Smooth muscle cell (in vitro differentiated cells): ENCODE measurements around the gene EHD4. TPM values are rescaled to one million over a fixed set of nuclear protein-coding genes. Genes with fewer than 3 reads are reported as not detected.

Source experiments
- DNase-seq: peaks from one replicate; lab custom pipeline; 2025; ENCODE audit not compliant: unreplicated experiment; lab: John Stamatoyannopoulos, UW
- H2AFZ ChIP-seq: fragments of 200-600 bp; sonication (generic); 2 replicates; pipeline ENCODE4 v1.6.0; 2016; ENCODE audit warnings: antibody characterized with exemption, low read depth, mild to moderate bottlenecking
- H3F3A ChIP-seq: fragments of 200-600 bp; sonication (generic); 2 replicates; pipeline ENCODE4 v1.6.0; 2017; ENCODE audit warnings: antibody characterized with exemption, low read depth
- H3K27ac ChIP-seq: fragments of 200-600 bp; sonication (generic); 2 replicates; pipeline ENCODE4 v1.5.1; 2016; ENCODE audit warnings: low read depth, mild to moderate bottlenecking
- H3K27me3 ChIP-seq: fragments of 200-600 bp; sonication (generic); 2 replicates; pipeline ENCODE4 v1.6.1; 2016; ENCODE audit warnings: low read depth, mild to moderate bottlenecking
- H3K36me3 ChIP-seq: fragments of 200-600 bp; sonication (generic); 2 replicates; pipeline ENCODE4 v1.5.1; 2016; ENCODE audit warnings: low read depth
- H3K4me1 ChIP-seq: fragments of 200-600 bp; sonication (generic); 2 replicates; pipeline ENCODE4 v1.5.1; 2016; ENCODE audit warnings: low read depth
- H3K4me2 ChIP-seq: fragments of 200-600 bp; sonication (generic); 2 replicates; pipeline ENCODE4 v1.6.0; 2016; ENCODE audit warnings: mild to moderate bottlenecking
- H3K4me3 ChIP-seq: fragments of 200-600 bp; sonication (generic); 2 replicates; pipeline ENCODE4 v1.5.1; 2016; ENCODE audit warnings: mild to moderate bottlenecking
- H3K79me2 ChIP-seq: fragments of 200-600 bp; sonication (generic); 2 replicates; pipeline ENCODE4 v1.6.0; 2016; ENCODE audit warnings: low read depth, mild to moderate bottlenecking
- H3K9ac ChIP-seq: fragments of 200-600 bp; sonication (generic); 2 replicates; pipeline ENCODE4 v1.6.0; 2016; ENCODE audit warnings: low read depth
- H3K9me3 ChIP-seq: fragments of 200-600 bp; sonication (generic); replicated peaks from 2 replicates; pipeline ENCODE4 v1.5.1; 2016; ENCODE audit warnings: low read depth
- H4K20me1 ChIP-seq: fragments of 200-600 bp; sonication (generic); 2 replicates; pipeline ENCODE4 v1.6.0; 2016; ENCODE audit warnings: low read depth
- CTCF ChIP-seq: fragments of 200-600 bp; sonication (generic); IDR thresholded peaks from 2 replicates; pipeline ENCODE4 v1.5.1; 2017; ENCODE audit warnings: borderline replicate concordance, mild to moderate bottlenecking, antibody characterized with exemption; ENCODE audit not compliant: insufficient read depth, poor library complexity, severe bottlenecking
- WGBS: methylation state at CpG from one replicate; pipeline ENCODE4 v1.1.7; 2016; ENCODE audit warnings: low lambda C conversion rate; 5-methylcytosine and 5-hydroxymethylcytosine counted together
- polyA plus RNA-seq: library from polyadenylated mRNA; unstranded; fragments of >200 nt; fragmentation: Nextera tagmentation; extraction: Ambion mirVana; gene quantifications from 2 replicates; pipeline ENCODE4 v1.2.1, GENCODE V29; 2016
- total RNA-seq: library from RNA; depleted of rRNA; stranded (reverse); fragments of >200 nt; gene quantifications from 2 replicates; pipeline ENCODE4 v1.2.3, GENCODE V29; 2014

EHD4 gene
- total and polyA plus RNA-seq, 2 experiments from 2014 or later: 11.5 to 15.8 TPM

GRCh38 chr15:41911691-41912345 lies 60.5 kb downstream of the EHD4 start:
- H3K79me2 ChIP-seq: peaks cover 4% of the 10 kb centered on the region
- no peak overlapping the region for H2AFZ ChIP-seq
- TF ChIP-seq CTCF: no peak
- H3K9me3 ChIP-seq: no peaks in the 10 kb centered on the region
- H3F3A ChIP-seq: no peaks in the 10 kb centered on the region
- H3K27me3 ChIP-seq: no peaks in the 10 kb centered on the region
- H4K20me1 ChIP-seq: peaks cover 4% of the 10 kb centered on the region
- no peak overlapping the region for H3K4me3 ChIP-seq
- DNase-seq: no peak
- no peak overlapping the region for H3K9ac ChIP-seq
- no peaks in the 10 kb centered on the region for H3K4me1 ChIP-seq
- no peak overlapping the region for H3K4me2 ChIP-seq
- 96% methylated on average over 14 of the region's 14 CpGs for WGBS
- no peak overlapping the region for H3K27ac ChIP-seq
- no peaks in the 10 kb centered on the region for H3K36me3 ChIP-seq

GRCh38 chr15:41908736-41909461 lies 63.5 kb downstream of the EHD4 start:
- no peaks in the 10 kb centered on the region for H3K36me3 ChIP-seq
- H3K4me1 ChIP-seq: no peaks in the 10 kb centered on the region
- H3K9ac ChIP-seq: no peak overlapping the region
- H3K79me2 ChIP-seq: no peaks in the 10 kb centered on the region
- no peak overlapping the region for H3K4me2 ChIP-seq
- TF ChIP-seq CTCF: no peak
- no peak for DNase-seq
- H3K4me3 ChIP-seq: no peak overlapping the region
- H4K20me1 ChIP-seq: peaks cover 11% of the 10 kb centered on the region
- WGBS: 94% methylated on average over 17 of the region's 17 CpGs
- no peaks in the 10 kb centered on the region for H3F3A ChIP-seq
- no peaks in the 10 kb centered on the region for H3K9me3 ChIP-seq
- no peaks in the 10 kb centered on the region for H3K27me3 ChIP-seq
- no peak overlapping the region for H3K27ac ChIP-seq
- H2AFZ ChIP-seq: no peak overlapping the region

GRCh38 chr15:41907141-41907540 lies 65.2 kb downstream of the EHD4 start:
- Histone ChIP-seq H3K27ac (no peak overlapping the region), H3F3A (no peaks in the 10 kb centered on the region), H3K4me3 (no peak overlapping the region), H3K27me3 (no peaks in the 10 kb centered on the region), H3K36me3 (no peaks in the 10 kb centered on the region), H3K79me2 (no peaks in the 10 kb centered on the region), H2AFZ (no peak overlapping the region), H3K4me1 (no peaks in the 10 kb centered on the region), H3K9ac (no peak overlapping the region), H4K20me1 (peaks cover 20% of the 10 kb centered on the region), H3K9me3 (no peaks in the 10 kb centered on the region), H3K4me2 (no peak overlapping the region)
- WGBS: 94% methylated on average over 3 of the region's 3 CpGs
- no peak for DNase-seq
- TF ChIP-seq CTCF: no peak
